Type B pancreatic cell (in vitro differentiated cells): ENCODE data around the gene TMEM205. TPM values are rescaled to one million over a fixed set of nuclear protein-coding genes. Genes with fewer than 3 reads are reported as not detected.

ENCODE experiments used
- DNase-seq: peaks from one replicate; pipeline ENCODE4 v3.0.0; 2021; ENCODE audit warnings: mixed read lengths; ENCODE audit not compliant: unreplicated experiment; ENCODE audit errors: extremely low spot score
- H3K27ac Mint-ChIP-seq: 2 replicates; pipeline ENCODE4 v1.8.0; 2021; ENCODE audit warnings: mild to moderate bottlenecking, mixed read lengths
- H3K27me3 Mint-ChIP-seq: 2 replicates; pipeline ENCODE4 v1.8.0; 2021; ENCODE audit warnings: mixed read lengths
- H3K36me3 Mint-ChIP-seq: 2 replicates; pipeline ENCODE4 v1.8.0; 2021; ENCODE audit warnings: mixed read lengths
- H3K4me1 Mint-ChIP-seq: one replicate; pipeline ENCODE4 v1.8.0; 2021; ENCODE audit warnings: mixed read lengths; ENCODE audit not compliant: unreplicated experiment
- H3K4me3 Mint-ChIP-seq: 2 replicates; pipeline ENCODE4 v1.8.0; 2021; ENCODE audit warnings: mild to moderate bottlenecking, mixed read lengths
- H3K9me3 Mint-ChIP-seq: 2 replicates; pipeline ENCODE4 v1.8.0; 2021; ENCODE audit warnings: mixed read lengths
- CTCF ChIP-seq: fragments of 200-600 bp; sonication (generic); conservative IDR thresholded peaks from 2 replicates; pipeline ENCODE4 v1.5.0; 2021; ENCODE audit warnings: antibody characterized with exemption, mild to moderate bottlenecking
- total RNA-seq: library from RNA; stranded (reverse); gene quantifications from 2 replicates; pipeline ENCODE4 v1.2.1, GENCODE V29; 2021; ENCODE audit warnings: low replicate concordance

The TMEM205 gene
- total RNA-seq, 1 donor from 2014 or later, result 58.6 TPM

GRCh38 chr19:11373885-11374432 lies 27.9 kb upstream of the TMEM205 start:
- Mint-ChIP-seq H3K9me3 (no peaks in the 10 kb centered on the region), H3K4me1 (peaks cover 16% of the 10 kb centered on the region), H3K36me3 (peaks cover 3% of the 10 kb centered on the region), H3K27ac (no peak overlapping the region), H3K27me3 (no peaks in the 10 kb centered on the region), H3K4me3 (no peak overlapping the region)
- no peak for TF ChIP-seq CTCF
- no peak for DNase-seq

GRCh38 chr19:11373166-11373884 lies 27.3 kb upstream of the TMEM205 start:
- H3K27me3 Mint-ChIP-seq, result no peaks in the 10 kb centered on the region
- H3K9me3 Mint-ChIP-seq, result no peaks in the 10 kb centered on the region
- no peak overlapping the region for H3K4me3 Mint-ChIP-seq
- peaks cover 16% of the 10 kb centered on the region for H3K4me1 Mint-ChIP-seq
- peaks cover 3% of the 10 kb centered on the region for H3K36me3 Mint-ChIP-seq
- TF ChIP-seq CTCF, result no peak
- DNase-seq, result no peak
- no peak overlapping the region for H3K27ac Mint-ChIP-seq

GRCh38 chr19:11370744-11371143 lies 24.7 kb upstream of the TMEM205 start:
- H3K27me3 Mint-ChIP-seq, result no peaks in the 10 kb centered on the region
- H3K4me3 Mint-ChIP-seq, result no peak overlapping the region
- no peak for DNase-seq
- H3K27ac Mint-ChIP-seq, result no peak overlapping the region
- no peak for TF ChIP-seq CTCF
- H3K36me3 Mint-ChIP-seq, result no peaks in the 10 kb centered on the region
- H3K4me1 Mint-ChIP-seq, result peaks cover 8% of the 10 kb centered on the region
- H3K9me3 Mint-ChIP-seq, result no peaks in the 10 kb centered on the region

GRCh38 chr19:11367528-11367927 lies 21.5 kb upstream of the TMEM205 start:
- DNase-seq, result no peak
- no peaks in the 10 kb centered on the region for H3K27me3 Mint-ChIP-seq

GRCh38 chr19:11365557-11366117 lies 19.6 kb upstream of the TMEM205 start:
- no peak for TF ChIP-seq CTCF
- no peak overlapping the region for H3K27ac Mint-ChIP-seq
- peaks cover 7% of the 10 kb centered on the region for H3K27me3 Mint-ChIP-seq
- H3K9me3 Mint-ChIP-seq, result no peaks in the 10 kb centered on the region
- no peak overlapping the region for H3K4me3 Mint-ChIP-seq
- H3K4me1 Mint-ChIP-seq, result peaks cover 4% of the 10 kb centered on the region
- no peaks in the 10 kb centered on the region for H3K36me3 Mint-ChIP-seq
- DNase-seq, result no peak

More at GRCh38 chr19:11367528-11367927, 21.5 kb upstream of the TMEM205 start:
- H3K4me1 Mint-ChIP-seq, result peaks cover 3% of the 10 kb centered on the region
- H3K36me3 Mint-ChIP-seq, result no peaks in the 10 kb centered on the region
- no peak for TF ChIP-seq CTCF
- no peak overlapping the region for H3K4me3 Mint-ChIP-seq
- no peaks in the 10 kb centered on the region for H3K9me3 Mint-ChIP-seq
- H3K27ac Mint-ChIP-seq, result no peak overlapping the region
